ENCODE measurements around the gene OLFML2A.

OLFML2A gene

GRCh38 chr9:124778575-124779367 lies 1.8 kb downstream of the OLFML2A start:
- no peak overlapping the region for H3K4me3 ChIP-seq (ENCODE audit: low read depth, low read length)
- TF ChIP-seq CTCF (IDR thresholded peaks at IDR 0.05; ENCODE audit: borderline replicate concordance, insufficient read depth, low read depth, low read length) = no peak

DNA sequence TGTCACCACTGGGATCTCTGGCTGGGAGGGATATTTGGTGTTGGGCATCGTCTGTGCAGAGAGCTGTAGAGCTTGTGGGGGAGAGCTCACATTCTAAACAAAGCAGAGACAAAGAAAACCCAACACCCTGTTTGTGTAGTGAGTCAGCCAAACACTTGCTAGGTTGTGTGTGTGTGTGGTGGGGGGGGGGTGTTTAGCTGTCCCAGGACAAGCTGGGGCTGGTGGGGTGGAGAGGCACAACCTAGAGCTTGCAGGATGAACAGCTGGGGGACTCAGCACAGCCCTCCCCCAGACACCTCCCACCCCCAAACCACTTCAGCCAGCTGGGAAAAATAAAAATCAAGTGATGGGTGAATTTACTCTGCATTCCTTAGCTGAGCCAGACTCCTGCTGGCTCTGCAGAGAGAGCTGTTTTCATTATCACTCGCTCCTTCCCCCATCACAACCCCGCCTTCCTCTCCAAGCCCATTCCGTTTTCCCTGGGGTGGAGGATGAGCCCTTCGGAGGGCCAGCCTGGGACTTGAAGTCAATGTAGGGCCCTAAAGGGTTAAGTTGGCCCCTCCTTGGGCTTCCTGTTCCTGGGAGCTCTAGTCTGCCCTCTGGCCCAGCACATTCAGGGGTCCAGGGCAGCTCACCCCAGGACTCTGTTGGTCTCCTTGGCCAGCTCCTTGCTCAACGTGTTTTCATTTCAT lies 2.6 kb downstream of the OLFML2A start:
- H3K4me3 ChIP-seq (ENCODE audit: low read depth, low read length) = no peak overlapping the region
- no peak for TF ChIP-seq CTCF (IDR thresholded peaks at IDR 0.05; ENCODE audit: borderline replicate concordance, insufficient read depth, low read depth, low read length)

DNA sequence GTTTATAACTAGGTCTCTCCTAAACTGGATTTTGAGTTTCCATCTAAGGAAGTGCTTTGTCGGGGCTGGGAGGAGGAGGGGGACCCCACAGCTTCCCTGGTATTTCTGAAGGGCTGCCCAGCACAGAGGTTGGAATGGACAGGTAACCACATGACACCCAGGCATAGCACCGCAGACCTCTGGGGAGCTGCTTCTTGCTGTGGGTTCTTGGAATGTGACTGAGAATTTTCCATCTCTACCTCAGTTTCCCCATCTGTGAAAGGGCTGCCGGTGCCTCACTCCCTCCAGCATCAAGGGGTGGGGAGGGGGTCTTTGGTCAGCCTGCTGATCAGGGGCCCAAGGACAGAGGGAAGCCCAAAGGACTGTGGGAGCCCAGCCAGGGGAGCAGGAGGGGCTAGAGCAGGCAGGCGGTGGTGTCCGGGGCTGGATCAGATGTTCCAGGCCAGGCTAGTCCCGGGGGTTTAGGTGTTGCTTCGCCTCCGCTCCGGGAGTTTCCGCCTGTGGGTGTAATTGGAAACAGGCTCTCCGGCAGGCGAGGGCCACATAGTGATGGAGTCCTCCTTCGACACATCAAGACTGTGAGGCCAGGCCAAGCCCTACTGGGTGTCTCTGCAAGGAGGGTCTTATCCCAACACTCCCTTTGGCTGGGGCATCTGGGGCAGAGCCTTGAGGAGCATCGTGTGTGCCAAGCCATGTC lies 3.3 kb downstream of the OLFML2A start:
- TF ChIP-seq CTCF (IDR thresholded peaks at IDR 0.05; ENCODE audit: borderline replicate concordance, insufficient read depth, low read depth, low read length) = no peak
- H3K4me3 ChIP-seq (ENCODE audit: low read depth, low read length) = no peak overlapping the region

DNA sequence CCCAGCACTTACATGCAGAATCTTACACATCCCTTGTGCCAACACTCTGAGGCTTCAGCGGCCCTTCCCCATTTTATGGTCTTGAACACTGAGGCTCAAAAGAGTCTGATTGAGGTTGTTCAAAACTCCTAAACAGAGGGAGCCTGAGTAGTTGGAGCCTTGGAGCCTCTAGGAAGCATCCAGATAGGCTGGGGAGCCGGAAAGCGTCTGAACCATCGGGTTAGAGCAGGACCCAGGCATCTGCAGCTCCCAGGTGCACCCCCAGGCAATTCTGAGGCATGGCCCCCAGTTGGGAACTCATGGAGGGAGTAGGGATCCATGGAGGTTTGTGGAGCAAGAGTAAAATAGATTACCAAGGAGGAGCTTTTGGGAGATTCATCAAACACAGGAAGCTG lies 3.8 kb downstream of the OLFML2A start:
- no peak for TF ChIP-seq CTCF (IDR thresholded peaks at IDR 0.05; ENCODE audit: borderline replicate concordance, insufficient read depth, low read depth, low read length)
- no peak overlapping the region for H3K4me3 ChIP-seq (ENCODE audit: low read depth, low read length)

DNA sequence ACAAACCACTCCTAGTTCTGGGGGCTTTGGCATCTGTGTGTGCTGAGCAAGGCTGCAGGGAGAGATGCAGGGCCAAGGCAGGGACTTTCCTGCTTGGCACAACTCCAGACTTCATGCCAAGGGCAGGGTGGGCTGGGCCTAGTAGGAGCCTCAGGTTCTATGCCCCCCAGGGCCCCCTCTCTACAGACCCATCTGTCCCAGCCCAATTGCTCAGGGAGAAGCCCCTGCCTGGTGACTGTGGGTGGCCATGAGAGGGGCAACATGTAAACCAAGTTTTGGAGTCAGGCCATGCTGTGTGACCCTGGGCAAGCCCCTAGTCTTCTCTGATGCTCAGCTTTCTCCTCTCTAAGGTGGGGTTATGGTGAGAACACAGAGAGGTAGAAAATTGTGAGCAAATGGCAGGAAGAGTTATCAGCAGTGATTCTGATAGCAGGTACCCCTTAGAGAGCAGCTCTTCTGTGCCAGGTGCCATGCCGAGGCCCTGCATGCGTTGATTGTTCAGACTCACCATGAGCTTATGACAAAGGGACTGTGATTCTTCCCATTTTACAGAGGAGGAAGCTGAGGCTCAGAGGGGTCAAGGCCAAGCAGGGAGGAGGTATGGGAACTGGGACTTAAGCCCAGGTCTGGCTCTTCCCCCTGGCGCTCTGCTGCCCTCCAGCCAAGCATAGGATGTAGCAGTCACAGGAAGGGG lies 5.2 kb downstream of the OLFML2A start:
- H3K4me3 ChIP-seq (ENCODE audit: low read depth, low read length) = no peak overlapping the region
- no peak for TF ChIP-seq CTCF (IDR thresholded peaks at IDR 0.05; ENCODE audit: borderline replicate concordance, insufficient read depth, low read depth, low read length)

- TF ChIP-seq CTCF (IDR thresholded peaks at IDR 0.05; ENCODE audit: borderline replicate concordance, insufficient read depth, low read depth, low read length) = no peak
- H3K4me3 ChIP-seq (ENCODE audit: low read depth, low read length) = no peak overlapping the region
Measured at GRCh38 chr9:124782661-124783574, 6.0 kb downstream of the OLFML2A start.
